Measurements from ENCODE around the gene WIF1. TPM values are rescaled to one million over a fixed set of nuclear protein-coding genes. Genes with fewer than 3 reads are reported as not detected.

Gene WIF1
- total and polyA plus RNA-seq, 8 donors = 0.10 to 11.1 (median 3.6) TPM; not detected in 3

GRCh38 chr12:65123435-65124063, 2.4 kb upstream of the WIF1 start:
- Histone ChIP-seq H3K4me1 (peaks cover 10 to 18% (median 12%) of the 10 kb centered on the region in 4 donors), H3K36me3 (no peaks in the 10 kb centered on the region), H3K4me3 (no peak overlapping the region), H3K9me3 (no peaks in the 10 kb centered on the region), H3K27me3 (peaks cover 5 to 63% (median 26%) of the 10 kb centered on the region in 3 donors), H3K27ac (no peak overlapping the region)
- WGBS, 5 donors = 10 to 12% (median 11%) methylated on average over 8 of the region's 8 CpGs
- intact Hi-C loops (cut with DNase I; ENCODE audit: low total_unique reads) = no loop called here
- no peak for TF ChIP-seq POLR2A (IDR thresholded peaks at IDR 0.05)
- TF ChIP-seq POLR2AphosphoS5 (IDR thresholded peaks at IDR 0.05) = no peak
- peak in 4 of 7 experiments; percentile 16 to 51 (median 38) for TF ChIP-seq CTCF (IDR thresholded peaks at IDR 0.05)
- DNase-seq = peak in 1 of 2 donors; percentile 76

GRCh38 chr12:65122703-65123102, 1.6 kb upstream of the WIF1 start:
- Histone ChIP-seq H3K9me3 (no peaks in the 10 kb centered on the region), H3K4me1 (peaks cover 10 to 18% (median 12%) of the 10 kb centered on the region in 4 donors), H3K27me3 (peaks cover 5 to 71% (median 29%) of the 10 kb centered on the region in 3 donors), H3K4me3 (no peak overlapping the region), H3K36me3 (no peaks in the 10 kb centered on the region), H3K27ac (no peak overlapping the region)
- WGBS, 5 donors = 42 to 62% (median 52%) methylated on average over 5 of the region's 5 CpGs
- TF ChIP-seq CTCF (IDR thresholded peaks at IDR 0.05) (no peak), POLR2A (IDR thresholded peaks at IDR 0.05) (no peak), EP300 (IDR thresholded peaks at IDR 0.05) (no peak), POLR2AphosphoS5 (IDR thresholded peaks at IDR 0.05) (no peak)
- DNase-seq = no peak
- intact Hi-C loops (cut with DNase I; ENCODE audit: low total_unique reads) = no loop called here

- H3K36me3 ChIP-seq = no peaks in the 10 kb centered on the region
- H3K27me3 ChIP-seq = peaks cover 5 to 76% (median 31%) of the 10 kb centered on the region in 3 donors
- H3K9me3 ChIP-seq = no peaks in the 10 kb centered on the region
- DNase-seq = no peak
- no peak overlapping the region for H3K4me3 ChIP-seq
- TF ChIP-seq EP300 (IDR thresholded peaks at IDR 0.05) (no peak), POLR2A (IDR thresholded peaks at IDR 0.05) (no peak), POLR2AphosphoS5 (IDR thresholded peaks at IDR 0.05) (no peak), CTCF (IDR thresholded peaks at IDR 0.05) (no peak)
- no peak overlapping the region for H3K27ac ChIP-seq
- peaks cover 10 to 18% (median 12%) of the 10 kb centered on the region in 4 donors for H3K4me1 ChIP-seq
- 77 to 87% (median 85%) methylated on average over 33 to 34 of the region's 34 CpGs for WGBS, 5 donors
- intact Hi-C loops (cut with DNase I; ENCODE audit: low total_unique reads) = no loop called here
These were observed 908 bp upstream of the WIF1 start for GRCh38 chr12:65121956-65122469.

- no peak overlapping the region for H3K27ac ChIP-seq
- H3K27me3 ChIP-seq = peaks cover 5 to 70% (median 31%) of the 10 kb centered on the region in 3 donors
- WGBS, 5 donors = 89 to 93% (median 90%) methylated on average over 3 of the region's 3 CpGs
- no peak for TF ChIP-seq POLR2A (IDR thresholded peaks at IDR 0.05)
- no peak for TF ChIP-seq EP300 (IDR thresholded peaks at IDR 0.05)
- no peak for TF ChIP-seq POLR2AphosphoS5 (IDR thresholded peaks at IDR 0.05)
- TF ChIP-seq CTCF (IDR thresholded peaks at IDR 0.05) = no peak
- H3K36me3 ChIP-seq = no peaks in the 10 kb centered on the region
- H3K4me3 ChIP-seq = no peak overlapping the region
- intact Hi-C loops (cut with DNase I; ENCODE audit: low total_unique reads) = no loop called here
- H3K4me1 ChIP-seq = peaks cover 10 to 18% (median 12%) of the 10 kb centered on the region in 4 donors
- no peaks in the 10 kb centered on the region for H3K9me3 ChIP-seq
- DNase-seq = no peak
These were observed 2.0 kb downstream of the WIF1 start for GRCh38 chr12:65119063-65119462.

All from stomach (tissue), 9 donors.